Cardiac fibroblast (primary cell): ENCODE measurements around the gene SH3RF1.

ENCODE experiments used
- DNase-seq, 2 donors: peaks; one replicate each; pipeline versions ENCODE4 v3.0.0 to v3.0.0-alpha.2; 2010; ENCODE audit warnings: low read depth in 2 of 2
- H3K4me3 ChIP-seq, 2 donors: replicated peaks in 1 of 2; 1 replicate in 1 of 2; 2 replicates in 1 of 2; pipeline ENCODE4 v1.5.1; 2011; ENCODE audit warnings: low read depth in 2 of 2, low read length in 2 of 2, mild to moderate bottlenecking in 2 of 2, moderate library complexity in 1 of 2
- TF ChIP-seq, protein P1 (sequence below): IDR thresholded peaks from one replicate; pipeline ENCODE4 v1.5.1; 2011; ENCODE audit warnings: low read depth, mild to moderate bottlenecking, low read length, inconsistent platforms

Gene SH3RF1

DNA sequence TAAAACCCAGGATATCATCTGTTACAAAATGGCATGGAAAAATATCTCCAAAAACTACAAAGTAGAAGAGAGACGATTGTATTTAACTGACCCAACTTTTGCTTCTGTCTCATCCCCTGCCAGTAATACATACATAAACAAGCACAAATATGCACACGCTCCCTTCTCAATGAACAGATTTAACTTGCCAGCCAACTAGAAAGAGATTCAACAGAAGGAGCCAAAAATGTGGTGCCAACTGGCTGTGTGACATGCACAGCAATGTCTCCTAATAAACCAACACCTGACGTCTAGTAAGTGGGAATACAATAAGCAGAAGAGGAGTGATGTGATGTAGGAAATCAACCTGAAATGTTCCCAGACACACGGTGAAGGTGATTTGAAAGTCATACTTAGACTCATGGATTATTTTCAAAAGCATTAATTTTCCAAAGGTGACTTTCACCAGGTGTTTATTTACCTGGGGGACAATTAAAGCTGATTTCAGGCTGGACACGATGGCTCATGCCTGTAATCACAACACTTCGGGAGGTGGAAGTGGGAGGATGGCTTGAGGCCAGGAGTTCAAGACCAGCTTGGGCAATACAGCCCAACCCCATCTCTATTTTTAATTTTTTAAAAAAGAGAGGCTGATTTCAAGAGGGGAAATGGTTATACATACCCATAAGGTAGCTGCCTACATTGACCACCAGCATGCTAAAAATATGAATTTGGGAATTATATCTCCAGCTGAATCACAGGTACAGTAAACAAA is 33.7 kb downstream of the SH3RF1 start:
- H3K4me3 ChIP-seq = no peak overlapping the region
- TF ChIP-seq, protein P1, sequence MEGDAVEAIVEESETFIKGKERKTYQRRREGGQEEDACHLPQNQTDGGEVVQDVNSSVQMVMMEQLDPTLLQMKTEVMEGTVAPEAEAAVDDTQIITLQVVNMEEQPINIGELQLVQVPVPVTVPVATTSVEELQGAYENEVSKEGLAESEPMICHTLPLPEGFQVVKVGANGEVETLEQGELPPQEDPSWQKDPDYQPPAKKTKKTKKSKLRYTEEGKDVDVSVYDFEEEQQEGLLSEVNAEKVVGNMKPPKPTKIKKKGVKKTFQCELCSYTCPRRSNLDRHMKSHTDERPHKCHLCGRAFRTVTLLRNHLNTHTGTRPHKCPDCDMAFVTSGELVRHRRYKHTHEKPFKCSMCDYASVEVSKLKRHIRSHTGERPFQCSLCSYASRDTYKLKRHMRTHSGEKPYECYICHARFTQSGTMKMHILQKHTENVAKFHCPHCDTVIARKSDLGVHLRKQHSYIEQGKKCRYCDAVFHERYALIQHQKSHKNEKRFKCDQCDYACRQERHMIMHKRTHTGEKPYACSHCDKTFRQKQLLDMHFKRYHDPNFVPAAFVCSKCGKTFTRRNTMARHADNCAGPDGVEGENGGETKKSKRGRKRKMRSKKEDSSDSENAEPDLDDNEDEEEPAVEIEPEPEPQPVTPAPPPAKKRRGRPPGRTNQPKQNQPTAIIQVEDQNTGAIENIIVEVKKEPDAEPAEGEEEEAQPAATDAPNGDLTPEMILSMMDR = no peak
- no peak for DNase-seq

GRCh38 chr4:169236078-169236477 is 34.7 kb downstream of the SH3RF1 start:
- H3K4me3 ChIP-seq = no peak overlapping the region
- DNase-seq = no peak
- TF ChIP-seq, protein P1 = no peak

GRCh38 chr4:169234137-169234855 is 36.5 kb downstream of the SH3RF1 start:
- DNase-seq = no peak
- H3K4me3 ChIP-seq = no peak overlapping the region

GRCh38 chr4:169233691-169234090 is 37.1 kb downstream of the SH3RF1 start:
- no peak overlapping the region for H3K4me3 ChIP-seq
- TF ChIP-seq, protein P1 = no peak
- no peak for DNase-seq

More at GRCh38 chr4:169234137-169234855, 36.5 kb downstream of the SH3RF1 start:
- TF ChIP-seq, protein P1 = no peak

DNA sequence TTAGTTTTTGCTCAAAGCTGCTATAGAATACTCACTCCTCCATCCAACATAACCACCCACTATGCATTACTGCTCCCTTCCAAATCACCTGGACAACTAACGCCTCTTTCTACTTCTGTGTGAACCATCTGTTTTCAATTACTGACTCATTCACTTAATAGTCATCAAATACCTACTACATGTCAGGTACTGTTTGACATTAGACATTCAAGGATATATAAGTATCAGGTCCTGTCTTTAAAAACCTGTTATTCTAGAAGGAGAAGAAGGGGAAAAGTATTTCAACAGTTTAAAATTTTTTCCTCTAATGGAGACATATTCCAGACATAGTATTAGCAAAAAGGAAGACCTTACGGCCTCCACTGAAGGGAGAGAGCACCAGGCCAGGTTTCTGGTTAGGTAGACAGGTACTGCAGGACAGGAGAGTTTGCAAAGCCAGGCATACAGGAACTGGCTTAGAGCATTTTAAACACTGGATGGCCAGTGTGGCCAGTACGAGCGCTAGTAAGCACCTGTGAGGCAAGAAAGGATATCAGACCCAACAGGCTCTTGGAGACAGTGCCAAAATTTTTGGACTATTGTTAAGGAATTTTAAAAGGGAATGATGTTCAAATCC is 39.0 kb downstream of the SH3RF1 start:
- DNase-seq = no peak
- TF ChIP-seq, protein P1 = no peak
- no peak overlapping the region for H3K4me3 ChIP-seq

- peak; percentile 94 to 96 for DNase-seq
- TF ChIP-seq, protein P1 = no peak
Observed at GRCh38 chr4:169229571-169230028, 41.2 kb downstream of the SH3RF1 start.

More at GRCh38 chr4:169229571-169230028, 41.2 kb downstream of the SH3RF1 start:
- no peak overlapping the region for H3K4me3 ChIP-seq
